Fibroblast of lung (primary cell): Measurements from ENCODE around the gene ECT2.

ENCODE experiments used
- CTCF ChIP-seq, 2 donors: IDR thresholded peaks in 1 of 2; conservative IDR thresholded peaks in 1 of 2; 1 replicate in 1 of 2; 2 replicates in 1 of 2; pipeline ENCODE4 v1.5.1; 2011 to 2012; ENCODE audit warnings: low read length in 2 of 2, control low read depth in 1 of 2, inconsistent platforms in 1 of 2, low read depth in 1 of 2, mild to moderate bottlenecking in 1 of 2
- EZH2 ChIP-seq: IDR thresholded peaks from 2 replicates; pipeline ENCODE4 v1.5.1; 2012; ENCODE audit warnings: low read length, control low read depth, mild to moderate bottlenecking; ENCODE audit errors: missing control alignments

- no peak for TF ChIP-seq CTCF (conservative IDR thresholded peaks at IDR 0.05 in 1 of 2, IDR thresholded peaks at IDR 0.05 in 1 of 2; ENCODE audit: low read depth in 1 of 2, low read length in 2 of 2)
- TF ChIP-seq EZH2: no peak
These were observed 36.5 kb downstream of the ECT2 start for GRCh38 chr3:172787019-172787418.
